SK-N-SH treated with all-trans-retinoic acid at 6 μM for 48 hours (cell line): ENCODE measurements around the gene NUP98.

Source experiments
- ARNTL ChIP-seq: fragments of 450-650 bp; formaldehyde crosslinking; IDR thresholded peaks from 2 replicates; pipeline ENCODE4 v1.5.0; 2020; ENCODE audit warnings: low read depth, mild to moderate bottlenecking, moderate library complexity, borderline replicate concordance
- BACH2 ChIP-seq: fragments of 250-450 bp; sonication (Bioruptor Pico); IDR thresholded peaks from 2 replicates; pipeline ENCODE4 v1.9.0; 2021; ENCODE audit warnings: mild to moderate bottlenecking, borderline replicate concordance
- CREB5 ChIP-seq: fragments of 250-450 bp; sonication (Bioruptor Pico); IDR thresholded peaks from 2 replicates; pipeline ENCODE4 v1.5.1; 2020; ENCODE audit warnings: low read depth, mild to moderate bottlenecking, moderate library complexity
- ISL1 ChIP-seq: fragments of 250-450 bp; sonication (Bioruptor Pico); IDR thresholded peaks from 2 replicates; pipeline ENCODE4 v2.1.2; 2022; ENCODE audit warnings: mild to moderate bottlenecking, moderate library complexity
- PATZ1 ChIP-seq: fragments of 250-450 bp; sonication (Bioruptor Pico); IDR thresholded peaks from 2 replicates; pipeline ENCODE4 v1.8.0; 2020; ENCODE audit warnings: mild to moderate bottlenecking, moderate library complexity, borderline replicate concordance
- PPARA ChIP-seq: fragments of 250-450 bp; sonication (Bioruptor Pico); IDR thresholded peaks from 2 replicates; pipeline ENCODE4 v1.5.0; 2020; ENCODE audit warnings: mild to moderate bottlenecking, borderline replicate concordance
- RARB ChIP-seq: fragments of 250-450 bp; sonication (Bioruptor Pico); IDR thresholded peaks from 2 replicates; pipeline ENCODE4 v1.8.0; 2021; ENCODE audit warnings: mild to moderate bottlenecking, moderate library complexity
- SNAI2 ChIP-seq: fragments of 250-450 bp; sonication (Bioruptor Pico); IDR thresholded peaks from 2 replicates; pipeline ENCODE4 v1.5.0; 2020; ENCODE audit warnings: mild to moderate bottlenecking, moderate library complexity
- ZC3H10 ChIP-seq: fragments of 250-450 bp; sonication (Bioruptor Pico); IDR thresholded peaks from 2 replicates; pipeline ENCODE4 v1.5.1; 2021; ENCODE audit warnings: mild to moderate bottlenecking, moderate library complexity
- ZFP30 ChIP-seq: fragments of 450-650 bp; formaldehyde crosslinking; IDR thresholded peaks from 2 replicates; pipeline ENCODE4 v1.5.0; 2022; ENCODE audit warnings: mild to moderate bottlenecking, moderate library complexity
- ZNF565 ChIP-seq: fragments of 450-650 bp; formaldehyde crosslinking; conservative IDR thresholded peaks from 2 replicates; pipeline ENCODE4 v1.5.0; 2020; ENCODE audit warnings: low read depth, mild to moderate bottlenecking, moderate library complexity
- ZNF8 ChIP-seq: fragments of 450-650 bp; formaldehyde crosslinking; IDR thresholded peaks from 2 replicates; pipeline ENCODE4 v1.5.0; 2020; ENCODE audit warnings: mild to moderate bottlenecking, moderate library complexity

DNA sequence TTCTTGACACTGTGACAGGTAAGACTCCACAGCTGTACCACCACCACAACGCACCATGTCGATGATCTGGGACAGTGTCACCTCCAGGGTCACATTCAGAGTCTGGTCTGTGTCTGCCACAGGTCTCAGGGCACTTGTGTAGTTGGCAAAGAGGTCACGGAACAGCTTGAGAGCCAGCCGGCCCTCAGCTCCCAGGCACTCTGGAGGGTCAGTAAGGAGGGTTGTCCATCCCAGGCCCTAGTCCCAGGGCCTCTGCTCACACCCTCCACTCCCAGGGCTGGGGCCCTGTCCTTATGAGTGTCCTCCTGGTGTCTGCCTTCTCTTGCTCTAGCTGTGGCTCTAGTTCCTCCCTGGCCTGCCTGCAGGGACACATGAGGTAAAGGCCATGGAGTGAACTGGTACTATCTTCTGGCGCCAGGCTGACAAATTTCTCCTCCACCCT, 127.6 kb downstream of the NUP98 start:
- TF ChIP-seq ISL1: no peak
- no peak for TF ChIP-seq PATZ1 (CRISPR knock-in tag)
- TF ChIP-seq CREB5: no peak
- no peak for TF ChIP-seq SNAI2 (CRISPR knock-in tag)
- TF ChIP-seq ARNTL (CRISPR knock-in tag): no peak
- no peak for TF ChIP-seq BACH2 (CRISPR knock-in tag)
- TF ChIP-seq ZFP30 (CRISPR knock-in tag): no peak
- no peak for TF ChIP-seq RARB (CRISPR knock-in tag)
- TF ChIP-seq ZNF565: no peak
- no peak for TF ChIP-seq PPARA (CRISPR knock-in tag)
- TF ChIP-seq ZC3H10: no peak
- no peak for TF ChIP-seq ZNF8 (CRISPR knock-in tag)
